IPS-NIHi7 (cell line): ENCODE results near the gene CDC14A.
"Not testable (repeated sequence)": the region's sequence is repeated elsewhere in the genome, so short reads cannot be mapped to it uniquely, and the experiment has no call there.

ENCODE experiments used
- DNase-seq: peaks from one replicate; pipeline ENCODE4 v3.0.0; 2012; ENCODE audit warnings: mixed read lengths; ENCODE audit errors: extremely low spot score

The CDC14A gene

DNA sequence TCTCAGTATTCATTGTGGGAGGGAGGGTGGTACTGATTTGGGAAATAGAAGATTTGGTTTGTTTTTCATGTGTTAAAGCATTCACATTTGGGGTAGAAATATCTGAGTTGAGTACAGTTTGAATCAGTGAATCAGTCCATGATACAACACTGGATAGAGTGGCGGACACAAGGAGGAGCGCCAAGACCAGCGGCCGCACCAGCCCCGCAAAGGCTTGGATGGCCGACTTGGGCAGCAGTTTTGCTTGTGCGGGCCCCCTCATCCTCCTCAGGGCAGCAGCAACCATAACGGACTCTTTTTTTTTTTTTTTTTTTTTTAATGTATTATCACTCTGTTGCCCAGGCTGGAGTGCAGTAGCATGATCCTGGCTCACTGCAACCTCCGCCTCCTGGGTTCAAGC, 20.0 kb upstream of the CDC14A start:
- no peak for DNase-seq

DNA sequence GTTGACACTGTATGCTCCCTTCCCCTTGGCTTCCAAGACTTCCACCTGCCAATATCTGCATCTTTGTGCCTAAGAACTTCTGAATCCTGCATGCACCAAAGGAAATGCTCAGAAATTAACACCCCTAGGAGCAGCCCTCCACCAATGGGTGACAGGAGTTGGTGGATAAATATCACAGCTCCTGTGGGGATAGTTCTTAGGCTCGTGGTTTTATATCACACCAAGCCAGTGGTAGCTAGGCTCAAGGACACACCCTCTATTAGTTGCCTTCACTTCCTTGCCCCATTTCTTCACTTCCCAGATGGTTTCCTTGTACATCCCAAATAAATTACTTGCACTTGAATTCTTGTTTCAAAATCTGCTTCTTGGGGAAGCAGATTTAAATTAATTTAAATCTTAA, 16.9 kb upstream of the CDC14A start:
- DNase-seq = no peak

DNA sequence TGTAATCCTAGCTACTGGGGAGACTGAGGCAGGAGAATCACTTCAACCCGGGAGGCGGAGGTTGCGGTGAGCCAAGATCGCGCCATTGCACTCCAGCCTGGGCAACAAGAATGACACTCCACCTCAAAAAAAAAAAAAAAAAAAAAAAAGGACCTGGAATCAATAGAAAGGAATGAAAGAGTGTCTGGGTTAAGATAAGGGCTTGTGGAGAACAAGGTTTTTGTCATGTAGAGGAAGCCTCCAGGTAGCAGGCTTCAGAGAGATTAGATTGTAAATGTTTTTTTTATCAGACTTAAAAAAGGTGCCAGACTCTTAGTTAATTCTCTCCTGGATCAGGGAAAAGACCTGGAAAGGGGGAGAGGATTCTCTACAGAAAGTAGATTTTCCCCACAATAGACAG, 14.4 kb upstream of the CDC14A start:
- not testable (repeated sequence) for DNase-seq

DNA sequence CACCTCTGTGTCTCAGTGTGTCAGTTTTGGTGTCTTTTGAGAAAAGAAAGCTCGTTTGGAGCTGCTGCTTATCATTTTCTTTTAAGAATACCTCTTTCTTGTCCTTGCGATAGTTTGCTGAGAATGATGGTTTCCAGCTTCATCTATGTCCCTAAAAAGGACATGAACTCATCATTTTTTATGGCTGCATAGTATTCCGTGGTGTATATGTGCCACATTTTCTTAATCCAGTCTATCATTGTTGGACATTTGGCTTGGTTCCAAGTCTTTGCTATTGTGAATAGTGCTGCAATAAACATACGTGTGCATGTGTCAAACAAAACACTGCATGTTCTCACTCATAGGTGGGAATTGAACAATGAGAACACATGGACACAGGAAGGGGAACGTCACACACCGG, 12.6 kb upstream of the CDC14A start:
- DNase-seq = not testable (repeated sequence)

DNA sequence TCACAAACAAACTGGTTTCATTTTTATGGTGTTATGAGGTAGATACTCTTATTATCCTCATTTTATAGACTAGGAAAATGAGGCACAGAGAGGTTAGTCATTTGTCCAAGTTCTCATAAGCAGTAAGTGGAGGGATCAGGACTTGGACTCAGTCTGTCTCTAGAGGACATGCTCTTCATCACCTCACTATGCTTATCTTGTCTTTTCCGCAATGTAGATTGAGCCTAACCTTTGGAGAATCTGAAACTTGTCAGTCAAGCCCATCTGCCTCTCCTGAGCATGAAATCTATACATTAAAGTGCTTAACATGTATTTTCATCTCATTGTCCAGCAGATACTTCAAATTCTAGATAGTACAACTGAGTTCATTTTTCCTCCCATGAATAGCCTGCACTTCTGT, 11.8 kb upstream of the CDC14A start:
- DNase-seq = no peak

DNA sequence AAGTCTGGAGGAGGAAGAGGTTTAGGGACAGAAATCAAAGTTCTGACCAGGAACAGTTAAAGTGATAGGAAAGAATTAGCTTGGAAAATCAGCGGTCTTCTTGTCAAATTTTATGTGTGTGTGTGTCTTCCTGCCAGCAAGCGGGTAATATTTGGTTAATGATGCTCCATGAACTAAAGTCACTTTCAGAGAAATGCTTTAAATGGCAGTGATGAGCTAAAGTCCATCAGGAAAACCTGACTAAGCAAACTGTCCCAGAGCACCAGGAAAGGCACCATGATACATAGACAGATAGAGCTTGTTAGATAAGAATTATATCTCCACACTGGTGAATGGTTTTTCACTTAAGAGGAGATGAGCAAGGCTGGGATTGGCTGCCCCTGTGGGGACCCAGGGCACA, 10.0 kb upstream of the CDC14A start:
- no peak for DNase-seq

DNA sequence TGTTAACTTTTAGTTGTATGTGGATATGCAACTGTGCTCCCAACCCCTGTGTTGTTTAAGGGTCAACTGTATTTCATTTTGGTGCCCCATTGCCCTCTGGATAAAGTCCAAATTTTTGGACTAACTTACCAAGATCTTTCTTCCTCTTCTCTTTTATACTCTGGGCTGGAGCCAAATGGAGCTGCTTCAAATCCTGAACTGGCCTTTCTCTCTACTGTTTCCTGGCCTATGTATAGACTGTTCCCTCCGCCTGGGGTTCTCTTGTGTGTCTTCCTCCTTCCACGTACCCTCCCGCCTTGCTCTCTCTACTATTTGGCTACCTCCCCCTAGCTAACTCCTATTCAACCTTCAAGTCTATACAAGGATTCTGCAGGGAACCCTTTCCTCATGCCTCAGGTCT, 8.4 kb upstream of the CDC14A start:
- no peak for DNase-seq

DNA sequence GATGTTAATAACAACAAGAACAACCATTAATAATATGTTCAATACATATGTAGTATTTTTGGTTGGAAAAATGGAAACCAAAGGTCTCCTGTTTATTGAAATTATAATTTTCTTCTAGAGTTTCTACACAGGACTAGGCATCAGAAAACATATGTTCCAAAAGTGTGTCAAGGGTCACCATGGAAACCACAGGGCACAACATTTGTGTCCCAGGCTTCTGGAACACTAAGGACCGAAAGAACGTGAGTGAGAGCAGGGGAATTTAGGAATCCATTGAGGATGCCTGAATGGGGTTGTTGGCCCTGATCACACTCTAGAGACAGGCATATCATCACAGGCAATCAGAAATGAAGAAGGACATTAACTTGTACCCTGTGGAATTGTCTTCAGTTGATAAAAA, 7.5 kb upstream of the CDC14A start:
- DNase-seq = no peak

DNA sequence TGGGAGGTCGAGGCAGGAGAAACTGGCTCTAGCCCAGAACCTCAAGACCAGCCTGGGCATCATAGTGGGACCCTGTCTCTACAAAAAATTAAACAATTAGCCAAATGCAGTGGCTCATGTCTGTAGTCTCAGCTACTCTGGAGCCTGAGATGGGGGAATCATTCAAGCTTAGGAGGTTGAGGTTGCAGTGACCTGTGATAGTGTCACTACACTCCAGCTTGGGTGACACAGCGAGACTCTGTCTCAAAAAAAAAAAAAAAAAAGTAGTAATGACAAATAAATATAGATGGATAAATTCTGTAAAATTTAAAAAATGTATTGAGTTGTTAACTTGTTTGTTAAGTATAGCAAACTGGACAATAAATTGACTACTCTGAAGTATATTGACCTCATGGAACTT, 5.9 kb upstream of the CDC14A start:
- DNase-seq = no peak

DNA sequence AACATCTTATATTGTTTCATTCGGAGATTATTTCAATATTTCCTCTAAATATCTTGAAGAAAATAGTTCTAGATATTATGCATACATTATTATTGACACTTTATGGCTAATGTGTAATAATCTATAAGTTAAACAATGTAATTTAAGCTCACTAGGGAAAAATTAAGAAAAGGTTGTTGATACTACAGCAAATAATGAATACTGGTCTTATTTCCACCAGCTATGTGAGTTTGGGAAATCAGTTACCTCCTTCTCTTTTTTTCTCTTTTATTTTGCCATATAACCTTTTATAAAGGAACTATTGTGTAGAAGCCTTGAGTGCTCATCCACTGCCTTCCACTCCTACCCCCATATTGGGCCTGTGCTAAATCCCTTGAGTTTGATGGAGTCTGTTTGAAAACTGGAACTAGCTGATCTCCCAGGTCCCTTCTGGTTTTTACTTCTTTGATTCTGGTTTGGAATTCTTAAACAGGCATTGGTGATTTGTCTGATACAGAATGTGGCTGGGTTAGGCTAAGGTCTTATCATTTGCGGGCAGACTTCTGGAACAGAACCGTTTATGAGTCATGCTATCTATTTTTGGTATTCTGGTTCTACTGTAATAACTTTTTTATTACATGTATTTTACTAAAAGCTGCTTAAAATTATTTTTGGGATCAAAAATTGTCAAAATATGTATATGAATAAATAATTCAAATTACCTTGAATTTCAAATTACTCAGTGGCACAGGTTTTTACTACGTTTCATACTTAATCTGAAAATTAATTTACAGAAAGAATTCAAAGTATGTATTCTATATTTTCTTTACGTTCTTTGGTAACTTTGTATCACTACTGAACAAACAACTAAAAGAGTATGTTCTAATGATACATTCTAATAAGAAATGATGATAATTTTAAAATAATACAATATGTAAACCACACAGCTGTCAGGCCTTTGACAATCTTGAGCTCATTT, 5.0 kb upstream of the CDC14A start:
- DNase-seq = no peak

DNA sequence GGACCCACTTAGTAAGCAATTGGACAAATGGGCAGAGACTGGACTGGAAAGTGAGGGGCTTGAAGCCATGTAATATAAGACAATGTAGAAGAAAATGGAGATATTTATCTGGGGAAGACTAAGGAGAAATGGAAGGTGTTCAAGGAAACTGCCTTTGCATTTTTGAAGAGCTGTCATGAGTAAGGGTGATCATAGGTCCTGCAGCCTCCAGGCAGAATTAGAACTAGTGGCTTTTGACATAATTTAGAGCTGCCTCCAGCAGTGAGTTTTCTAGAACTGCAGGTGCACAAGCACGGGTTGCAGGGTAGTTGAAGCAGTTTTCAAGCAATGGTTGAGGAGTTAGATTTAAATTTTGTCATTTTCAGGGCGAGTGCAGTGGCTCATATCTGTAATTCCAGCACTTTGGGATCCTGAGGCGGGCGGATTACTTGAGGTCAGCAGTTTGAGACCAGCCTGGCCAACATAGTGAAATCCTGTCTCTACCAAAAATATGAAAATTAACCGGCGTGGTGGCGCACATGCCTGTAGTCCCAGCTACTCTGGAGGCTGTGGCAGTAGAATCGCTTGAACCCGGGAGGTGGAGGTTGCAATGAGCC, 3.7 kb upstream of the CDC14A start:
- DNase-seq = no peak

DNA sequence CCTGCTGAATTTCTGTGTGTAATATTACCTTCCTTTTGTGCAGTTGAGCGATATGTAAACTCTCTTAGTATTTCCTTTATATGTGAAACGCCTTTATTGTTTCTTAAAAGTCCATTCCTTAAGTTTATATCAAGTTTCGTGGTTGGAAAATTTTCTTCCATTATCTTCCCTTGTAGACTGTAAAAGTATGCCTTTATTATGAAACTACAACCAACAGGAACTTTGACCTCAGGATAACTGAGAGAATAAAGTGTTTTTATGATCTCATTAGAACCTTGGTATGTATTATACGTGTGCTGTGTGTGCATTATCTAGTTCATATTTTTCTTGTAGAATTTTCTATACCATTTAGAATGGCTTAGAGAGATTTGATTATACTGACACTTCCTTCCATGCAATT, 3.1 kb upstream of the CDC14A start:
- DNase-seq = no peak

DNA sequence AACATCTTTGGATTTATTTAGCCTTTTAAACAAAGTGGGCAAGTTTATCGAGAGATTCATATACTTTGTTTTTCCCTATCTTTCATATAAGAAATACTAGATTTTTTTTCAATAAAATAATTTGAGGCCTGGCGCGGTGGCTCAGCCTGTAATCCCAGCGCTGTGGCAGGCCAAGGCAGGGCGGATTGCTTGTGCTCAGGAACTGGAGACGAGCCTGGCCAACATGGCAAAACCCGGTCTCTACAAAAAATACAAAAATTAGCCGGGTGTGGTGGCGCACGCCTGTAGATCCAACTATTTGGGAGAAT, 1.6 kb upstream of the CDC14A start:
- DNase-seq = no peak

DNA sequence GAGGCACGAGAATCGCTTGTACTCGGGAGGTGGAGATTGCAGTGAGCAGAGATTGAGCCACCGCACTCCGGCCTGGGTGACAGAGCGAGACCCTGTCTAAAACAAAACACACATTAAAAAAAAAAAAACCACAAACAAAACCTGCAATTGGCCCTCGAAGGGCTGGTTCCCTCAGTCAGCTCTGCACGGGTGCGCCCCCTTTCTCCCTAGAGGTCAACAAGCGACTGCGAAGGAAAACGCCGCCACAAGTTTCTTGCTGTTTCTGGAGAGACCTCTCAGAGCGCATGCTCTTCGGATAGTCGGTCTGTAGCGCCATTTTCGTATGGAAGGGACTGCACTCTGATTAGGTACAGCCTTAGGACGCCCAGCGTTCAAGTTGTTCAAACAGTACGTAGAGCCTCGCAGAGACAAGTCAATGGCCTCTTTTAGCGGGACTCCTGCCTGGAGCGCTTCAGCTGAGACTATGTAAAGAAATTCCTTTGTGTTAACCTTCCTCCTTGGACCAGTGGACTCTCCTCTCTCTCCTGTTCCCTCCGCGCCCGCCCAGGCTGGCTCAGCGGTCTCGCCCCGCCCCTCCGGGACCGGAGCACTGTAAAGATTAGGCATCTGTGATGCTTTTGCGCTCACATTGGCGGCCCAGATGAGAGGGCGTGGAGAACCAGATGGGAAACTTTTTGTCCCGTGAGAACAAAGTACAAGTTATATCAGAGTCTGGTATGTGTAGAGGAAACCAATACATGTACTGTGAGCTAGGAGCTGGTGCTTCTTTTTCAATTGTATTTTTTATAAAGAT, 1.0 kb upstream of the CDC14A start:
- DNase-seq = peak; percentile 86

DNA sequence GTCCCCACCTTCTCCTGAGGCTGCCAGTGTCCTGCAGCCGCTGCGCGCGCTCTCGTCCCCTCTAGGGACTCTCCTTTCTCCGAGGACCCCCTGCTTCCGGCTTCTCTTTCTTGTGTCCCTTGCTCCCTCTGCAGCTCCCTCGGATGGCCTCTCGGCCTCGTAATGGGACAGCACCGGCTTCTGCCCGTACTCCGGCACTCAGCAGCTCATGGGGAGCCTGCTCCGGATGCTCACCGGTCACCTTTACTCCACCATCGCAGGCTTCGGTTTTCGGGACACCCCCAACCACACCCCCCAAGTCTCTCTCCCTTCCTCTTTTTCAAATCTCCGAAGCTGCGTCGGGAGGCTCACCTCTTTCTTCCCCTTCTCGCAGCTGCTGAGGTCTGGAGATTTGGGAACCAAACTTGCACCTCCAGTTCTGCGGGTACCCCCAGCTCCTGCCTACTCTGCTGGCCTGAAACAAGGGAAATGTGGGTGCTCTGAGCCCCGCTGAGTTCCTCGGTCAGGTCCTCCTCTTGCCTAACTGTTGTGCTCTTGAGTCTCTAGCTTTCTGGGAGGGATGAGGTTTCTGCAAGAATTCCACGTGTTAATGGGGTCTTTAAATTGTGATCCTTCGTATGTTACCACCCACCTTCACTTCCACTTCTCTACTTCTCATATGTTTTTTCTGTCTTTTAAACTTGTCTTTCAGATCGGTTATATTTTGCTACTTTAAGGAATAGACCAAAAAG, 930 bp downstream of the CDC14A start:
- peak; percentile 37 for DNase-seq

DNA sequence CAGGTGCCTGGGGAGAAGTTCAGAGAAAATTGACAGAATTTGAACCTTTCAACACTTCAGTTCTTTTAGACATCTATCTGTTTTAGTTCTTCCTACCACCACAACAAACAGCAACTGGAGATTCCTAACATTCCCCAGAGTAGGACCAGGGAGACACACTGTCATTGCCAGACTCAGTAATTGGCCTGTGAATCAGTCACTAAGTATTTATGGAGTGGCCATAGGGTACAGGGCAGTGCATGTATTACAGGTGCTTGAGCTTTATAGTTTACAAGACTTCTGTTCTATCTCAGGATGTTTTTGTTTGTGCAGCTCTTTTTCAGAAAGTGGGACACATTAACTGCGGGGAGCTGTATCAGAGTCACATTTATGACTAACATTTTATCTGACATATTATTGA, 1.7 kb downstream of the CDC14A start:
- DNase-seq = peak; percentile 33

DNA sequence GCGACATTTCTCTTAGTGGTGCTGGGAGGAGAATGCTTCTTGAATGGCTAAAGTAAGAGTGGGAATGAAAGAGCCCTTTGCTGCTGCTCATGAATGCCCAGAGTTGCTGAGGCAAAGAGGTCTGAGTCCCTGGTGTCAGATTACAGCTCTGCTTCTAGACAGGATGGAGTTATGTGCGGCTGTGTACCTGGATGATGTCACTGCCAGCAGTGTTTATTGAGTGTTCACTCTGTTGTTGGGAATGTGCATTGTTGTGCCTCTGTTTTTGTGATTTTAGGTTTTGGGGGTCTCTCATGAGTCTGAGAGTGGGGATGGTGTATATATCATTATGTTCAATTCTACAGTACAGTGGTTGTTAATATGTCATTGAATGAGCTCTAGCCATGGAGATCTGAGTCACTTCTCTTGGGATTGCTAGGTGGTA, 2.7 kb downstream of the CDC14A start:
- no peak for DNase-seq

DNA sequence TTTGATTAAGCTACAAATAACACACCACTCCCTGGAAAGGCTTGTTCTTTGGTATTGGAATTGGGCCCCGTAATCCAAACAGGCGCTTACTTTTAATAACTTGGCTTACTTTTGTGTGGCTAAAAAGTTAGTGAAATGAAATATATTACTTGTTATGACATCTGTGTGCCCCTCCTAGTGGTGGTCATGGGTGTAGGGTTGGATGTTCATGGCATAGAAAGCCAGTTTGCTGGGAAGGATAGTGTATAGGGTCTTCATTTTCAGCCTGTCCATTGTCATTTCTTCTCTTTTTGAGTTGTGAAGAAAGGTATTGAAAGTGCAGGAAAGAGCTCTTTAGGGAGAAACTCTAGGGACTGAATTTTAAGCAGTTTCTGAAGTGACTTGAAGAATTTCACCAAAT, 5.9 kb downstream of the CDC14A start:
- DNase-seq = no peak

DNA sequence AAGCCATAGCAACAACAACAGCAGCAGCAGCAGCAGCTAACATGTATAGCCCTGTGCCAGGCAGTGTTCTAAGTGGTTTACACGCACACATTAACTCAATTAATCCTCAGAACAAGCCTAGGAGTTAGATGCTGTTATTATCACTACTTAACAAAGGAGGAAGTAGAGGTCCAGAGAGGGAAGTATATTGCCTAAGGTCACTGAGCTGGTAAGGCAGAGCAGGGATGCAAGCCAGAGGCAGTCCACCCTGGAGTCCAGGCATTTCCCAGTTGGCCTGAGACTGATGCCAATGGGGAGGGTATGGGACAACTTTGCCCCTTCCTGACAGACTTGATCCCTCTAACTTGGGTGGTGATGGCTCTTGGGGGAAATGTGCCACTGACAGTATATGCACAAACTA, 6.8 kb downstream of the CDC14A start:
- no peak for DNase-seq

DNA sequence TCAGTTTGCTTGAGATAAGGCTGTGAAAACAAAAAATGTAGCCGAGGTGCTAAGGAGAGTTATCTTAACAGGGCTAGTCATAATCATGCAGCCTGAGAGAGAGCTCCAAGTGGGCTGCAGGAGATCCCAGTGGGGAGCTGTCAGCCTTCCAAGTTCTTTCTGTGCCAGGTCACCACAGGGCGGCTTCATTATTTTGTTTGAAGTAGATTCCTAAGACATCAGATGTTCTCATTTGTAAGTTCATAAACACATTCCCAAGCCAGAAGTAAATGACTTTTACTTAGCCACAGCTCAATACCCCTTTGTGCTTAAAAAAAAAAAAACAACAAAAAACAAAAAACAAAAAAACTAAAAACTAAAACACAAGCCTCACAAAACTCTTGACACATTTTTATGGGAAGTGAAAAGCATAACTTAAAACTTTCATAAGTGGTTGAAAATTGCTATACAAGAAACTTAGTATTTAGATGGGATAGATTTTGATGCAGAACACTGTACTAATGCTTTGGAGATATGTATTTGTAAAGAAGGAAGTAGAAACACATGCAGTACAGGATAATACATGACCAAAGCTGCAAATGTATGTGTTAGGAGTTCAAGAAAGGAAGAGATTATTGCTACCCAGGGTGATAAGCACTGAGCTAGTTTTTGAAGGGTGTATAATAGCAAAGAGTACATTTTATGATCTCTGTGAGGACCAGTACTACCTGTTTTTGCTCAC, 8.6 kb downstream of the CDC14A start:
- no peak for DNase-seq

DNA sequence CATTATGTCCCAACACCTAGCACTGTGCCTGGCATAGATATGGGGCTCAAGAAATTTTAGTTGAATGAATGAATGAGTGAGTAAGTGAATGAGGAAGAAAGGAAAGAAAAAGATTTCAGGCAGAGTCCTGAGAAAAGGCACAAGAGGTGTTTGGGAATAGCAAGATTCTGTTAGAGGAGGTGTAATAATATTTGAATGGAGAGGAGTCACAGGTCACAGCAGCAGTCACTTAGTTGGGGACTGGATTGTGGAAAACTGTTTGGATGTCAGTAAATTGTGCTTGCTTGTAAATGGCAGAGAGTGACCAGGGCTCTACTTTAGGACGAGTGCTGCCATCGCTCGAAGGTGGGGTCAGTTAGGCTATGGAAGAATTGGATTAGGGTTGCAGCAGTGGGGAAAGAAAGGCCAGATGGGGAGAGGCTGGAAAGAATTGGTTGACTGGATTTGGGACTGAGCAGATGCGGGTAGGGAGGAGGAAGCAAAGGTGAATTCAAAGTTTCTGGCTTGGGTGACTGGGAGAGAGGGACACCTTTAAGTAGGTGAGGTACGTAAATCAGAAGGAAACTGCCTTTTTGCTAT, 9.3 kb downstream of the CDC14A start:
- DNase-seq = no peak
